Measurements from ENCODE around the gene ELL2. TPM values are rescaled to one million over a fixed set of nuclear protein-coding genes. Genes with fewer than 3 reads are reported as not detected.

The ELL2 gene
- total and polyA plus RNA-seq, 2 of the 13 experiments (the other 11 are each of a cell fraction or from before 2014, with no cell fraction given) = 78.9 to 97.1 TPM

- TF ChIP-seq, protein P1, sequence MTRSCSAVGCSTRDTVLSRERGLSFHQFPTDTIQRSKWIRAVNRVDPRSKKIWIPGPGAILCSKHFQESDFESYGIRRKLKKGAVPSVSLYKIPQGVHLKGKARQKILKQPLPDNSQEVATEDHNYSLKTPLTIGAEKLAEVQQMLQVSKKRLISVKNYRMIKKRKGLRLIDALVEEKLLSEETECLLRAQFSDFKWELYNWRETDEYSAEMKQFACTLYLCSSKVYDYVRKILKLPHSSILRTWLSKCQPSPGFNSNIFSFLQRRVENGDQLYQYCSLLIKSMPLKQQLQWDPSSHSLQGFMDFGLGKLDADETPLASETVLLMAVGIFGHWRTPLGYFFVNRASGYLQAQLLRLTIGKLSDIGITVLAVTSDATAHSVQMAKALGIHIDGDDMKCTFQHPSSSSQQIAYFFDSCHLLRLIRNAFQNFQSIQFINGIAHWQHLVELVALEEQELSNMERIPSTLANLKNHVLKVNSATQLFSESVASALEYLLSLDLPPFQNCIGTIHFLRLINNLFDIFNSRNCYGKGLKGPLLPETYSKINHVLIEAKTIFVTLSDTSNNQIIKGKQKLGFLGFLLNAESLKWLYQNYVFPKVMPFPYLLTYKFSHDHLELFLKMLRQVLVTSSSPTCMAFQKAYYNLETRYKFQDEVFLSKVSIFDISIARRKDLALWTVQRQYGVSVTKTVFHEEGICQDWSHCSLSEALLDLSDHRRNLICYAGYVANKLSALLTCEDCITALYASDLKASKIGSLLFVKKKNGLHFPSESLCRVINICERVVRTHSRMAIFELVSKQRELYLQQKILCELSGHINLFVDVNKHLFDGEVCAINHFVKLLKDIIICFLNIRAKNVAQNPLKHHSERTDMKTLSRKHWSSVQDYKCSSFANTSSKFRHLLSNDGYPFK (CRISPR knock-in tag; IDR thresholded peaks at IDR 0.05; ENCODE audit: borderline replicate concordance) = no peak
- TF ChIP-seq CEBPB (IDR thresholded peaks at IDR 0.05; ENCODE audit: borderline replicate concordance, low read depth, low read length) (peak; percentile 13; the same call in 1 of the 2 replicates), ZNF121 (CRISPR knock-in tag; IDR thresholded peaks at IDR 0.05) (no peak), ZNF282 (IDR thresholded peaks at IDR 0.05; ENCODE audit: partially characterized antibody) (no peak), ZNF501 (CRISPR knock-in tag; IDR thresholded peaks at IDR 0.05) (no peak), TEF (CRISPR knock-in tag; IDR thresholded peaks at IDR 0.05) (no peak), CC2D1A (CRISPR knock-in tag; IDR thresholded peaks at IDR 0.05) (no peak), DNMT1 (CRISPR knock-in tag; IDR thresholded peaks at IDR 0.05) (no peak), EZH2 (conservative IDR thresholded peaks at IDR 0.05; ENCODE audit: low read depth, low read length) (no peak), THAP8 (CRISPR knock-in tag; IDR thresholded peaks at IDR 0.05; ENCODE audit: borderline replicate concordance) (no peak), ARNTL (CRISPR knock-in tag; IDR thresholded peaks at IDR 0.05) (no peak), CHD4 (IDR thresholded peaks at IDR 0.05; ENCODE audit: borderline replicate concordance, low read length) (0 out of 2 replicates have a peak, but pooled peaks have one; percentile 30), ZNF383 (CRISPR knock-in tag; IDR thresholded peaks at IDR 0.05; ENCODE audit: borderline replicate concordance) (no peak), CHCHD3 (CRISPR knock-in tag; IDR thresholded peaks at IDR 0.05) (no peak), ZNF317 (CRISPR knock-in tag; IDR thresholded peaks at IDR 0.05) (0 out of 2 replicates have a peak, but pooled peaks have one; percentile 11), HNRNPL (IDR thresholded peaks at IDR 0.05; ENCODE audit: low read depth, low read length) (no peak), RFXAP (CRISPR knock-in tag; IDR thresholded peaks at IDR 0.05; ENCODE audit: borderline replicate concordance) (0 out of 2 replicates have a peak, but pooled peaks have one; percentile 39), ZNF101 (CRISPR knock-in tag; IDR thresholded peaks at IDR 0.05; ENCODE audit: borderline replicate concordance, low read depth) (no peak), AGO2 (optimal IDR thresholded peaks at IDR 0.05; ENCODE audit: low read depth, low read length) (no peak), ONECUT2 (CRISPR knock-in tag; IDR thresholded peaks at IDR 0.05) (peak; percentile 35; the same call in 1 of the 2 replicates), THAP7 (CRISPR knock-in tag; IDR thresholded peaks at IDR 0.05) (no peak), ZNF841 (CRISPR knock-in tag; IDR thresholded peaks at IDR 0.05; ENCODE audit: borderline replicate concordance) (no peak)
- TF ChIP-seq, protein P2, sequence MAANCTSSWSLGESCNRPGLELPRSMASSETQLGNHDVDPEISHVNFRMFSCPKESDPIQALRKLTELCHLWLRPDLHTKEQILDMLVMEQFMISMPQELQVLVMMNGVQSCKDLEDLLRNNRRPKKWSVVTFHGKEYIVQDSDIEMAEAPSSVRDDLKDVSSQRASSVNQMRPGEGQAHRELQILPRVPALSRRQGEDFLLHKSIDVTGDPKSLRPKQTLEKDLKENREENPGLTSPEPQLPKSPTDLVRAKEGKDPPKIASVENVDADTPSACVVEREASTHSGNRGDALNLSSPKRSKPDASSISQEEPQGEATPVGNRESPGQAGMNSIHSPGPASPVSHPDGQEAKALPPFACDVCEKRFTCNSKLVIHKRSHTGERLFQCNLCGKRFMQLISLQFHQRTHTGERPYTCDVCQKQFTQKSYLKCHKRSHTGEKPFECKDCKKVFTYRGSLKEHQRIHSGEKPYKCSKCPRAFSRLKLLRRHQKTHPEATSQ (CRISPR knock-in tag; IDR thresholded peaks at IDR 0.05; ENCODE audit: borderline replicate concordance) = no peak
These were observed 35.5 kb upstream of the ELL2 start (continued) for GRCh38 chr5:95996904-95997723.

Data from HepG2 (cell line).